Nephron (organoid): ENCODE data around the gene RAB3B.

Experiments
- H3K27ac Mint-ChIP-seq, 3 experiments: 2 replicates each; pipeline ENCODE4 v1.8.0; 2020; ENCODE audit warnings: mixed read lengths in 3 of 3, mild to moderate bottlenecking in 2 of 3, moderate library complexity in 1 of 3
- H3K27me3 Mint-ChIP-seq: 2 replicates; pipeline ENCODE4 v1.8.0; 2021; ENCODE audit warnings: low read depth, mild to moderate bottlenecking, moderate library complexity, mixed read lengths
- H3K36me3 Mint-ChIP-seq: 2 replicates; pipeline ENCODE4 v1.8.0; 2020; ENCODE audit warnings: low read depth, mixed read lengths
- H3K4me1 Mint-ChIP-seq: 2 replicates; pipeline ENCODE4 v1.8.0; 2020; ENCODE audit warnings: mixed read lengths
- H3K4me3 Mint-ChIP-seq, 3 experiments: 2 replicates each; pipeline ENCODE4 v1.8.0; 2020; ENCODE audit warnings: mild to moderate bottlenecking in 3 of 3, mixed read lengths in 3 of 3, moderate library complexity in 2 of 3
- H3K9me3 Mint-ChIP-seq: 2 replicates; pipeline ENCODE4 v1.8.0; 2020; ENCODE audit warnings: mixed read lengths
- CTCF ChIP-seq, 3 experiments: fragments of 200-600 bp; sonication (generic); IDR thresholded peaks; one replicate each; pipeline ENCODE4 v1.5.0; 2021; ENCODE audit warnings: antibody characterized with exemption in 3 of 3; ENCODE audit not compliant: unreplicated experiment in 3 of 3

RAB3B gene

GRCh38 chr1:51859735-51860134, 130.8 kb downstream of the RAB3B start:
- H3K27me3 Mint-ChIP-seq: no peaks in the 10 kb centered on the region
- H3K4me1 Mint-ChIP-seq: peaks cover 14% of the 10 kb centered on the region
- peaks cover 5% of the 10 kb centered on the region for H3K36me3 Mint-ChIP-seq
- TF ChIP-seq CTCF (IDR thresholded peaks at IDR 0.05; ENCODE audit: unreplicated experiment in 3 of 3): no peak
- H3K4me3 Mint-ChIP-seq: no peak overlapping the region
- no peak overlapping the region for H3K27ac Mint-ChIP-seq
- H3K9me3 Mint-ChIP-seq: no peaks in the 10 kb centered on the region

GRCh38 chr1:51859333-51859732, 131.2 kb downstream of the RAB3B start:
- H3K9me3 Mint-ChIP-seq: no peaks in the 10 kb centered on the region
- no peak for TF ChIP-seq CTCF (IDR thresholded peaks at IDR 0.05; ENCODE audit: unreplicated experiment in 3 of 3)

GRCh38 chr1:51858892-51859291, 131.6 kb downstream of the RAB3B start:
- H3K4me3 Mint-ChIP-seq: no peak overlapping the region
- H3K36me3 Mint-ChIP-seq: peaks cover 9% of the 10 kb centered on the region
- TF ChIP-seq CTCF (IDR thresholded peaks at IDR 0.05; ENCODE audit: unreplicated experiment in 3 of 3): no peak
- H3K4me1 Mint-ChIP-seq: peaks cover 14% of the 10 kb centered on the region
- H3K27ac Mint-ChIP-seq: no peak overlapping the region
- H3K9me3 Mint-ChIP-seq: no peaks in the 10 kb centered on the region
- no peaks in the 10 kb centered on the region for H3K27me3 Mint-ChIP-seq

More at GRCh38 chr1:51859333-51859732, 131.2 kb downstream of the RAB3B start:
- H3K4me3 Mint-ChIP-seq: no peak overlapping the region
- no peaks in the 10 kb centered on the region for H3K27me3 Mint-ChIP-seq
- H3K27ac Mint-ChIP-seq: no peak overlapping the region
- H3K36me3 Mint-ChIP-seq: peaks cover 9% of the 10 kb centered on the region
- peaks cover 14% of the 10 kb centered on the region for H3K4me1 Mint-ChIP-seq
